Prostate gland (tissue), 2 donors: ENCODE measurements around the gene ACSL1.

Source experiments
- POLR2A ChIP-seq: fragments of 450-650 bp; IDR thresholded peaks from one replicate; pipeline ENCODE4 v1.6.1; 2016; ENCODE audit warnings: antibody characterized with exemption, mild to moderate bottlenecking
- POLR2AphosphoS5 ChIP-seq: sonication (generic); formaldehyde crosslinking; IDR thresholded peaks from one replicate; pipeline ENCODE4 v1.6.1; 2017; ENCODE audit warnings: antibody characterized with exemption
- TF ChIP-seq, protein P1 (sequence below), 4 experiments: fragments of 200-600 bp in 2 of 4; fragments of 450-650 bp in 2 of 4; sonication (generic) in 2 of 4; IDR thresholded peaks; 1 replicate in 3 of 4; 2 replicates in 1 of 4; pipeline ENCODE4 v1.5.1; 2016 to 2019; ENCODE audit warnings: antibody characterized with exemption in 4 of 4, mild to moderate bottlenecking in 2 of 4, moderate library complexity in 2 of 4

DNA sequence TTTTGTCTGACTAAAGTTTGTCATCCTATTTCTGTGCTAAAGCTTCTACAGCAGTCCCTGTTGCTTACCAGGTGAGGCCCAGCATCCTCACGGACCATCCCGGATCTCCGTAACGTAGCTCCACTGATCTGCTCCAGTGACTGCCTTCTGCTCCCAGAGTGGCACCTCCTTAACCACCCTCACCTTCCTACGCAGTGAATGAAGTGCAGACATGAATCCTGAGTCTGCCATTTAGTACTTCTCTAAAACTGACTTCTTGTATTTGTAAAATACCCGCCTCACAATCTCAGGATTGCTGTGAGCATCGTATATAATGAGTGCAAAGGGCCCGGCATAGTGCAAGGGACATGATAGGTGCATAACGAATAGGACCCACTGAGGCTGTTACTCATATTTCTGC is 27.7 kb upstream of the ACSL1 start:
- TF ChIP-seq POLR2A, result no peak
- TF ChIP-seq, protein P1, sequence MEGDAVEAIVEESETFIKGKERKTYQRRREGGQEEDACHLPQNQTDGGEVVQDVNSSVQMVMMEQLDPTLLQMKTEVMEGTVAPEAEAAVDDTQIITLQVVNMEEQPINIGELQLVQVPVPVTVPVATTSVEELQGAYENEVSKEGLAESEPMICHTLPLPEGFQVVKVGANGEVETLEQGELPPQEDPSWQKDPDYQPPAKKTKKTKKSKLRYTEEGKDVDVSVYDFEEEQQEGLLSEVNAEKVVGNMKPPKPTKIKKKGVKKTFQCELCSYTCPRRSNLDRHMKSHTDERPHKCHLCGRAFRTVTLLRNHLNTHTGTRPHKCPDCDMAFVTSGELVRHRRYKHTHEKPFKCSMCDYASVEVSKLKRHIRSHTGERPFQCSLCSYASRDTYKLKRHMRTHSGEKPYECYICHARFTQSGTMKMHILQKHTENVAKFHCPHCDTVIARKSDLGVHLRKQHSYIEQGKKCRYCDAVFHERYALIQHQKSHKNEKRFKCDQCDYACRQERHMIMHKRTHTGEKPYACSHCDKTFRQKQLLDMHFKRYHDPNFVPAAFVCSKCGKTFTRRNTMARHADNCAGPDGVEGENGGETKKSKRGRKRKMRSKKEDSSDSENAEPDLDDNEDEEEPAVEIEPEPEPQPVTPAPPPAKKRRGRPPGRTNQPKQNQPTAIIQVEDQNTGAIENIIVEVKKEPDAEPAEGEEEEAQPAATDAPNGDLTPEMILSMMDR (IDR thresholded peaks at IDR 0.05), result no peak
- TF ChIP-seq POLR2AphosphoS5, result no peak
